ENCODE measurements around the gene SCN4A.
"Not testable (repeated sequence)": the region's sequence is repeated elsewhere in the genome, so short reads cannot be mapped to it uniquely, and the experiment has no call there.

Gene SCN4A

DNA sequence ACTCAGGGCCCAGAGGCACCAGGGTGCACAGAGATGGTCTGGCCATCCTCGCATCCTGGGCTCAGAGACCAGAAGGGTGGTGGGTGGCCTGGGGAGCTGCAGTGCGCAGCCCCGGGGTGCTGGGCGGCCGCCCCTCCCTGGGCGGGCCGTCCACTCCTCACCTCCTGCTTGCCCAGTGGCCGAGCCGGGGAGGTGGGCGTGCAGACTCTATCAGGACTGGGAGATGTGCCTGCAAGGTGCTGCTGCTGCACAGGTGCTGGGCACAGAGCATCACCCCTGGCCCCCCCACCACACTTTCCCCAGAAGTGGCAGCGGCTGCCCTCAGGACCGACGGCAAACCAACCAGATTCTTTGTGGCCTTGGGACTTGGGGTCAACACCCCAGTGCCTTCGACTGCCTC, at the start of gene SCN4A:
Gene SCN4A (minus strand): TSS at position 123 of the 400 bp plus-strand sequence. CDS start 77 bp downstream, at position 46.
- no peaks in the 10 kb centered on the region for H3K9me3 Mint-ChIP-seq (ENCODE audit: low read depth)
- H3K36me3 Mint-ChIP-seq = no peaks in the 10 kb centered on the region
- no peak within 1 kb of the TSS for H3K27ac Mint-ChIP-seq
- H3K4me1 Mint-ChIP-seq (ENCODE audit: low read depth) = peaks cover 3% of the 10 kb centered on the region
- no peaks in the 10 kb centered on the region for H3K27me3 Mint-ChIP-seq
- H3K4me3 Mint-ChIP-seq = no peak within 1 kb of the TSS

DNA sequence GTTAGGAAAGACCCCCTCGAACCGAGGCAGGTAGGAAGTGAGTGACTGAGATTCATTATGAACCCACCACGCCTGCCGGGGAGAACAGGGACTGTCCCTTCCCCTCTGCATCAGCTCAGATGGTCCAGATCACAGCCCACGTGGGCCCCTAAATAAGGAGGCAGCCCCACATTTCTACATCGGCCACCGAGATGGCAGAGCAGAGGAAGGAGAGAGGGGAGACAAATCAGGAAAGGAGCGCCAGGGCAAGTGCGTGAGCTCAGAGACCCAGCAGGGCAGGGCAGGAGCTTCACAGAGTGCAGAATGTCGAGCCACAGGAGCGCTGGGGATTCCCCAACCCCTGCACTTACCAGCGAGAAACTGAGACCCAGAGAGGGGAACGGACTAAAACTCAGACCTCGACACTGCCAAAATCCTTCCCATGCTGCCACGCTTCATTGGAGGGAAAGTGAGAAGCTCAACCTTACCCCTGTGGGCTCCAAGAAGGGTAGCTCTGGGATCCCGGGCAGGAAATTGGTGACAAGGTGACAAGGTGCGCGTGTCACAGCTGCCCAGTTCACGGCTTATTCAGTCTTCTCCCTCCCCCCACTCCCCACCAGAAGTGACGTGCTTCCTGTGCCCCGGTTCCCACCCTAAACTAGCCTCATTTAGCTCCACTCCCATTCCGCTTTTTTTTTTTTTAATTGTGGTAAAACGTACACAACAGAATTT, 47.5 kb upstream of the SCN4A start, which contains the start of gene ICAM2:
Gene ICAM2 (minus strand): TSS at position 578 of the 711 bp plus-strand sequence. CDS start 13,942 bp downstream, outside the sequence.
- Mint-ChIP-seq H3K27me3 (no peaks in the 10 kb centered on the region), H3K9me3 (ENCODE audit: low read depth) (no peaks in the 10 kb centered on the region), H3K27ac (peak within 1 kb of the TSS; percentile 99), H3K4me1 (ENCODE audit: low read depth) (peaks cover 81% of the 10 kb centered on the region), H3K4me3 (peak within 1 kb of the TSS; percentile 96), H3K36me3 (peaks cover 3% of the 10 kb centered on the region)

DNA sequence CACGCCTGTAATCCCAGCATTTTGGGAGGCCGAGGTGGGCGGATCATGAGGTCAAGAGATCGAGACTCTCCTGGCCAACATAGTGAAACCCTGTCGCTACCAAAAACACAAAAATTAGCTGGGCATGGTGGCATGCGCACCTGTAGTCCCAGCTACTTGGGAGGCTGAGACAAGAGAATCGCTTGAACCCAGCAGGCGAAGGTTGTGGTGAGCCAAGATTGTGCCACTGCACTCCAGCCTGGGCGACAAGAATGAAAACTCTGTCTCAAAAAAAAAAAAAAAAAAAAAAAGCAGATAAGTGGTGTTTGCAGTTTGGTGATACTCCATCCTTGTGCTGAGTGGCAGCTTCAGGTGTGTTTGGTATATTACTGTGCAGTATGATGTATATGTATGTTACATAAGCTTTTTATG, 46.8 kb upstream of the SCN4A start:
- H3K27me3 Mint-ChIP-seq; H3K36me3 Mint-ChIP-seq; H3K9me3 Mint-ChIP-seq (ENCODE audit: low read depth): not testable (repeated sequence)
- Mint-ChIP-seq H3K4me3 (peak overlapping the region; percentile 96), H3K4me1 (ENCODE audit: low read depth) (peaks cover 80% of the 10 kb centered on the region), H3K27ac (peak overlapping the region; percentile 99)

GRCh38 chr17:64017381-64017980, 44.8 kb upstream of the SCN4A start:
- peaks cover 80% of the 10 kb centered on the region for H3K4me1 Mint-ChIP-seq (ENCODE audit: low read depth)
- H3K36me3 Mint-ChIP-seq = peaks cover 7% of the 10 kb centered on the region
- no peaks in the 10 kb centered on the region for H3K27me3 Mint-ChIP-seq
- peak overlapping the region; percentile 92 for H3K27ac Mint-ChIP-seq
- peak overlapping the region; percentile 96 for H3K4me3 Mint-ChIP-seq
- H3K9me3 Mint-ChIP-seq (ENCODE audit: low read depth) = no peaks in the 10 kb centered on the region

DNA sequence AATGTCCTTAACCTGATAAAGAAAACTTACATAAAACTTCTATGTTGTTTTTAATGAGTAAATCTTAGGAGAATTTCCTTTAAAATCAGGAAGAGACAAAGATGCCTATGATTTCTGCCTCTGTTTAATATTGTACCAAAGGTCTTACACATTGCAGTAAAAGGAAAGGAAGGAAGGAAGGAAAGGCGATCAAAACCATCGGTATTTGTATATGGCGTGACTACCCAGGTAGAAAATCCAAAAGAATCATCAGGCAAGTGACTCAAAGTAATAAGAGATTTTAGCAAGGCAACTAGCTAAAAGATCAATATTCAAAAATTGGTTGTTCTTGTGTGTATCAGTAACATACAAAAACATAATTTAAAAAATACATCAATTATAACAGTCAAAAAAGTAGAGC, 44.3 kb upstream of the SCN4A start:
- H3K27me3 Mint-ChIP-seq = no peaks in the 10 kb centered on the region
- H3K36me3 Mint-ChIP-seq = peaks cover 8% of the 10 kb centered on the region
- H3K4me3 Mint-ChIP-seq = peak overlapping the region; percentile 96
- peak overlapping the region; percentile 87 for H3K27ac Mint-ChIP-seq
- H3K9me3 Mint-ChIP-seq (ENCODE audit: low read depth) = no peaks in the 10 kb centered on the region
- peaks cover 76% of the 10 kb centered on the region for H3K4me1 Mint-ChIP-seq (ENCODE audit: low read depth)

DNA sequence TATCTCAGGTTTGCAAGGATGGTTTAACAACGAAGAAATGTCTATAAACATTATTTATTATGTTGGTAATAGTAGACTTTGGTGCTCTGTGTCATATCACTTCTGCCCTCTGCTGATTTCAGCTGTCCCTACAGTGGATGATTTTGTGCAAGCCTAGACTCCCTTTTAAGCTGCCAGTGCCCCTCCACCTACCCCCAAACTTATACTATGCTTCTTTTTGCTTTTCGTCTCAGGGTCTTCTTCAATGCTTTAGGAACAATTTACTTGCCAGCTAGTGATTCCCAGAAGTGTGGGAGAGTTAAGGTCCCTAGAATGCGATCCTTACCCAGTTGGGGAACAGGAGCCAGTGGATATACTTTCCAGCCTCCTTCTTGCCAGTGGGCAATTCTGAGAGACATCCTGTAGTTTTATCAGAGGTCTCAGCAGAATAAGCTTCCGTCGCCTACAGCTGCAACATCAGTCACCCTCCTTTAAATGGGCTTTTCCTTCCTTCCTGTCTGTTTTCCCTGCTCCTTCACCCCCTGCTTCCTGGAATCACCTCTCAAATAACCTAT, 43.6 kb upstream of the SCN4A start:
- no peaks in the 10 kb centered on the region for H3K9me3 Mint-ChIP-seq (ENCODE audit: low read depth)
- H3K4me3 Mint-ChIP-seq = peak overlapping the region; percentile 96
- peak overlapping the region; percentile 87 for H3K27ac Mint-ChIP-seq
- peaks cover 11% of the 10 kb centered on the region for H3K36me3 Mint-ChIP-seq
- H3K4me1 Mint-ChIP-seq (ENCODE audit: low read depth) = peaks cover 79% of the 10 kb centered on the region
- no peaks in the 10 kb centered on the region for H3K27me3 Mint-ChIP-seq

GRCh38 chr17:64015447-64015846, 42.7 kb upstream of the SCN4A start:
- Mint-ChIP-seq H3K36me3 (peaks cover 11% of the 10 kb centered on the region), H3K27me3 (no peaks in the 10 kb centered on the region), H3K4me1 (ENCODE audit: low read depth) (peaks cover 79% of the 10 kb centered on the region), H3K4me3 (peak overlapping the region; percentile 81), H3K27ac (peak overlapping the region; percentile 93), H3K9me3 (ENCODE audit: low read depth) (no peaks in the 10 kb centered on the region)

- Mint-ChIP-seq H3K4me1 (ENCODE audit: low read depth) (peaks cover 73% of the 10 kb centered on the region), H3K27me3 (no peaks in the 10 kb centered on the region), H3K36me3 (peaks cover 4% of the 10 kb centered on the region), H3K9me3 (ENCODE audit: low read depth) (no peaks in the 10 kb centered on the region), H3K27ac (peak overlapping the region; percentile 2), H3K4me3 (no peak overlapping the region)
Measured at GRCh38 chr17:64009571-64010402, 37.1 kb upstream of the SCN4A start.

GRCh38 chr17:64008830-64009229, 36.1 kb upstream of the SCN4A start:
- Mint-ChIP-seq H3K27ac (peak overlapping the region; percentile 68), H3K9me3 (ENCODE audit: low read depth) (no peaks in the 10 kb centered on the region), H3K4me1 (ENCODE audit: low read depth) (peaks cover 66% of the 10 kb centered on the region), H3K36me3 (peaks cover 4% of the 10 kb centered on the region), H3K27me3 (no peaks in the 10 kb centered on the region), H3K4me3 (no peak overlapping the region)

DNA sequence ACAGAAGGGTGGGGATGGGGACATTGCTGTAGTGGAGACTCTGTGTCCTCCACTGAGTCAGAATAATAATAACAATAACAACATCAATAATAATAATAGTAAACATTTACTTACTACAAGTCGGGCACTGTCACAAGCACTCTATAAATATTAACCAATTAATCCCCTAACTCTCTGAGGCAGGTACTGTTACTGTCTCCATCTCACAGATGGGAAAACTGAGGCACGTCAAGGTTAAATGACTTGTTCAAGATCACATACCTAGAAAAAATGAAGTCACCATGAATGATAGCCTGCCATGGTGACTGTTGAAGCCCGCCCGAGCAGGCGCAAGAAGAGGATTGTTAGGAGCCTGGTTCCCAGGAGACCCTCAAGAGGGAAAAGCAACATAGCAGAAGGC, 35.6 kb upstream of the SCN4A start:
- Mint-ChIP-seq H3K27ac (peak overlapping the region; percentile 6), H3K36me3 (peaks cover 4% of the 10 kb centered on the region), H3K4me1 (ENCODE audit: low read depth) (peaks cover 62% of the 10 kb centered on the region)

GRCh38 chr17:64007838-64008282, 35.1 kb upstream of the SCN4A start:
- no peak overlapping the region for H3K4me3 Mint-ChIP-seq
- peak overlapping the region; percentile 68 for H3K27ac Mint-ChIP-seq

More for the DNA sequence above, 35.6 kb upstream of the SCN4A start:
- H3K27me3 Mint-ChIP-seq = no peaks in the 10 kb centered on the region
- H3K9me3 Mint-ChIP-seq (ENCODE audit: low read depth) = no peaks in the 10 kb centered on the region
- H3K4me3 Mint-ChIP-seq = no peak overlapping the region

DNA sequence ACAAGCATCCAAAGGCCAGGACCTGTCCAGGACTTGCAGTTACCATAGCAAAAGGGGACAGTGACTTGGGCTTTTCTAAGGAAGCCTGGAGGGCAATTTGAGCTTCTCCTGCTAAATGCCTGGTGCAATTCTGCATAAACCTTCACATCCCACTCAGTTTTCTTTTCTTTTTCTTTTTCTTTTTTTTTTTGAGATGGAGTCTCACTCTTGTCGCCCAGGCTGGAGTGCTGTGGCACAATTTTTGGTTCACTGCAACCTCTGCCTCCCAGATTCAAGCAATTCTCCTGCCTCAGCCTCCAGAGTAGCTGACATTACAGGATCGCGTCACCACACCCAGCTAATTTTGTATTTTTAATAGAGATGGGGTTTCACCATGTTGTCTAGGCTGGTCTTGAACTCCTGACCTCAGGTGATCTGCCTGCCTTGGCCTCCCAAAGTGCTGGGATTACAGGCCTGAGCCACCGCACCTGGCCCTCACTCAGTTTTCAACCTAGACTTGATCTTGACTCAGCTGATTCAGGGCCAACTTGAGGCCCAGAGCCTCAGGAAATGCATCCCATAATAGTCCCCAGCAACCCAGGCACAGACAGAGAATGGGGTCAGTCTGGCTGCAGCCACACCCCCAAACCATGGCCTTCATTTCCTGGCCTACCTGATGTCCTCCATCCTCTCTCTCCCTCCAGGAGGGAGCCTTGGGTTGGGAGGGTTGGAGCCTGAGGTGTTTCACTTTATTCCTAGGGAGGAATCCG, 34.5 kb upstream of the SCN4A start:
- H3K9me3 Mint-ChIP-seq (ENCODE audit: low read depth); H3K36me3 Mint-ChIP-seq; H3K4me3 Mint-ChIP-seq; H3K27me3 Mint-ChIP-seq: not testable (repeated sequence)
- peaks cover 55% of the 10 kb centered on the region for H3K4me1 Mint-ChIP-seq (ENCODE audit: low read depth)
- peak overlapping the region; percentile 68 for H3K27ac Mint-ChIP-seq

More at GRCh38 chr17:64007838-64008282, 35.1 kb upstream of the SCN4A start:
- H3K4me1 Mint-ChIP-seq (ENCODE audit: low read depth) = peaks cover 58% of the 10 kb centered on the region
- no peaks in the 10 kb centered on the region for H3K9me3 Mint-ChIP-seq (ENCODE audit: low read depth)
- peaks cover 4% of the 10 kb centered on the region for H3K36me3 Mint-ChIP-seq
- H3K27me3 Mint-ChIP-seq = no peaks in the 10 kb centered on the region

- no peaks in the 10 kb centered on the region for H3K36me3 Mint-ChIP-seq
- H3K4me1 Mint-ChIP-seq (ENCODE audit: low read depth) = peaks cover 49% of the 10 kb centered on the region
- no peaks in the 10 kb centered on the region for H3K27me3 Mint-ChIP-seq
Measured at GRCh38 chr17:64006361-64007088, 33.8 kb upstream of the SCN4A start.

More at GRCh38 chr17:64006361-64007088, 33.8 kb upstream of the SCN4A start:
- Mint-ChIP-seq H3K27ac (peak overlapping the region; percentile 28), H3K4me3 (no peak overlapping the region), H3K9me3 (ENCODE audit: low read depth) (no peaks in the 10 kb centered on the region)
